ENCODE results near the gene ACCS.

Gene ACCS

DNA sequence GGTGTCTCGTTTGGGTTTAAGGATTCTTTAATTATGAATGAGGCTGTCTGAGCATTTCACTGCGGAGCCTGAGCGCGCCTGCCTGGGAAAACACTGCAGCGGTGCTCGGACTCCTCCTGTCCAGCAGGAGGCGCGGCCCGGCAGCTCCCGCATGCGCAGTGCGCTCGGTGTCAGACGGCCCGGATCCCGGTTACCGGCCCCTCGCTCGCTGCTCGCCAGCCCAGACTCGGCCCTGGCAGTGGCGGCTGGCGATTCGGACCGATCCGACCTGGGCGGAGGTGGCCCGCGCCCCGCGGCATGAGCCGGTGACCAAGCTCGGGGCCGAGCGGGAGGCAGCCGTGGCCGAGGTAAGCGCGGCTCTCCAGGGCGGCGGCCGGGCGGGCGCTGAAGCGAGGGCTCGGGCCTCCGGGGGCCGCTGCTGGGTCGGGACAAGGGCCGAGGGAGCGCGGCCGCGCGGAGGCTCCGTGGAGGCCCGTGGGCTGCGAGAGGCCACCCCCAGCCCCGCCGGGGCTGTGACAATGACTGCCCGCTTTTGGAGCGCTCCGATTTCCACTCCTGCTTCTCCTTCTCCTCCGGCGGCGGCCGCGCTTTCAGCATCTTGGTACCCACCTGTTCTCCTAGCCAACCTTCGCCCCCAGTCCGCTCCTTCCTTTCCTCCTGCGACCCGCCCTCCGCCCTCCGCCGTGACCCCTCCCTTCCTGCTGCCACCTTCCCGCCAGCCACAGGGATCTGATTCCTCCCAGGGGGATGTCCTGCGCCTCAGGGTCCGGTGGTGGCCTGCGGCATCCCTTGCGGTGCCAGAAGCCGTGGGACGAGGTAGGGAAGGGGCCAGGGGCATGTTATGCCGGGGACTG is 29.7 kb downstream of the ACCS start, which contains the start of gene EXT2:
Gene EXT2, plus strand, starts transcription at position 173 of the 854 bp plus-strand sequence. CDS start 12,035 bp downstream, outside the sequence.
- Mint-ChIP-seq H3K27ac (no peak within 1 kb of the TSS), H3K36me3 (ENCODE audit: low read depth) (peaks cover 20% of the 10 kb centered on the region), H3K9me3 (peaks cover 4% of the 10 kb centered on the region), H3K27me3 (ENCODE audit: low read depth, poor library complexity) (peaks cover 40% of the 10 kb centered on the region), H3K4me1 (peaks cover 24% of the 10 kb centered on the region), H3K4me3 (peak within 1 kb of the TSS; percentile 86)
- peak; percentile 87 for TF ChIP-seq CTCF (IDR thresholded peaks at IDR 0.05)
- DNase-seq, result peak; percentile 94

GRCh38 chr11:44096360-44097185 is 30.5 kb downstream of the ACCS start:
- H3K27me3 Mint-ChIP-seq (ENCODE audit: low read depth, poor library complexity), result peaks cover 32% of the 10 kb centered on the region
- H3K27ac Mint-ChIP-seq, result no peak overlapping the region
- no peaks in the 10 kb centered on the region for H3K9me3 Mint-ChIP-seq
- peaks cover 21% of the 10 kb centered on the region for H3K36me3 Mint-ChIP-seq (ENCODE audit: low read depth)
- TF ChIP-seq CTCF (IDR thresholded peaks at IDR 0.05), result no peak
- H3K4me3 Mint-ChIP-seq, result peak overlapping the region; percentile 86
- DNase-seq, result no peak
- peaks cover 24% of the 10 kb centered on the region for H3K4me1 Mint-ChIP-seq

DNA sequence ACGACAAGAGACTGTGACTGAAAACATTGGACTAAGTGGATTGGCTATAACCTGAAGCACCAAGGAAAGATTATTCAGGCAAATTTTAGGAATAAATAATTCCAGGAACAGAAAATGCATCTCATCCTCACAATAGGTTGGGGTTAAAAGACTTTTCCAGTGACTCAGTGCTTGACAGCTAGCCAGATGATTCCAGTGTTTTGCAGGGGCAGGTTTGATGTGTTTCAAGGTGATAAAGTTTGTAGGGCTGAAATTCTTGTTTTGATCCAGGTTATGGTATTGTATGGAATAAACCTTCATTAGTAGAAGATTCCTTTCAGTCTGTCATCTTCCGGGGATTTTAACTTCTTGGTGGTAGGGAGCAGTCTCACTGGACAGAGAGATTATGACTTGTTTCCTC is 31.8 kb downstream of the ACCS start:
- peaks cover 24% of the 10 kb centered on the region for H3K4me1 Mint-ChIP-seq
- H3K9me3 Mint-ChIP-seq, result no peaks in the 10 kb centered on the region
- H3K4me3 Mint-ChIP-seq, result no peak overlapping the region
- no peak overlapping the region for H3K27ac Mint-ChIP-seq
- H3K36me3 Mint-ChIP-seq (ENCODE audit: low read depth), result peaks cover 21% of the 10 kb centered on the region
- H3K27me3 Mint-ChIP-seq (ENCODE audit: low read depth, poor library complexity), result peaks cover 35% of the 10 kb centered on the region
- no peak for DNase-seq
- no peak for TF ChIP-seq CTCF (IDR thresholded peaks at IDR 0.05)

DNA sequence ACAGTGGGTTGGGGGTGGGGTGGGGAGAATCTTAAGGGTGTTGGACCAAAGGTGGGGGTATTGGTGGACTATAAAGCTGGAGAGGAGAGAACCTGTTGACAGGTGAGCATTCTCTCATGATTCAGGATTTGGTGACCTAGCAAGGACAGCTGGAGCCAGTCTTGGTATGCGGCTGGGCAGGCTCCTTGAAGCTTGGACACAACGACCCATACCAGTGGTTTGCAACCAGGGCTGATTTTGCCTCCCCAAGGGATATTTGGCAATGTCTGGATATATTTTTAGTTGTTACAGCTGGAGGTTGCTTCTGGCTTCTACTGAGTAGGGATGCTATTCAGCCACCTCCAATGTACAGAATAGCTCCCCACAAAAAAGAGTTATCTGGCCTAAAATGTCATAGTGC is 35.0 kb downstream of the ACCS start:
- Mint-ChIP-seq H3K4me1 (peaks cover 15% of the 10 kb centered on the region), H3K9me3 (no peaks in the 10 kb centered on the region), H3K4me3 (no peak overlapping the region), H3K27me3 (ENCODE audit: low read depth, poor library complexity) (peaks cover 16% of the 10 kb centered on the region), H3K36me3 (ENCODE audit: low read depth) (peaks cover 21% of the 10 kb centered on the region), H3K27ac (no peak overlapping the region)
- DNase-seq, result no peak
- TF ChIP-seq CTCF (IDR thresholded peaks at IDR 0.05), result no peak

GRCh38 chr11:44104481-44105294 is 38.6 kb downstream of the ACCS start:
- H3K27me3 Mint-ChIP-seq (ENCODE audit: low read depth, poor library complexity), result peaks cover 11% of the 10 kb centered on the region
- no peaks in the 10 kb centered on the region for H3K9me3 Mint-ChIP-seq
- no peak for TF ChIP-seq CTCF (IDR thresholded peaks at IDR 0.05)
- no peak for DNase-seq
- peaks cover 26% of the 10 kb centered on the region for H3K36me3 Mint-ChIP-seq (ENCODE audit: low read depth)
- H3K4me1 Mint-ChIP-seq, result no peaks in the 10 kb centered on the region
- no peak overlapping the region for H3K4me3 Mint-ChIP-seq
- no peak overlapping the region for H3K27ac Mint-ChIP-seq

Measured in nephron progenitor cell (in vitro differentiated cells).